ENCODE measurements around the gene SPO11. TPM values are rescaled to one million over a fixed set of nuclear protein-coding genes. Genes with fewer than 3 reads are reported as not detected.
A peak's percentile ranks its signal among the peaks of the same experiment; 100 is the strongest.

The SPO11 gene
- total RNA-seq, 2 donors from 2014 or later, result not detected

DNA sequence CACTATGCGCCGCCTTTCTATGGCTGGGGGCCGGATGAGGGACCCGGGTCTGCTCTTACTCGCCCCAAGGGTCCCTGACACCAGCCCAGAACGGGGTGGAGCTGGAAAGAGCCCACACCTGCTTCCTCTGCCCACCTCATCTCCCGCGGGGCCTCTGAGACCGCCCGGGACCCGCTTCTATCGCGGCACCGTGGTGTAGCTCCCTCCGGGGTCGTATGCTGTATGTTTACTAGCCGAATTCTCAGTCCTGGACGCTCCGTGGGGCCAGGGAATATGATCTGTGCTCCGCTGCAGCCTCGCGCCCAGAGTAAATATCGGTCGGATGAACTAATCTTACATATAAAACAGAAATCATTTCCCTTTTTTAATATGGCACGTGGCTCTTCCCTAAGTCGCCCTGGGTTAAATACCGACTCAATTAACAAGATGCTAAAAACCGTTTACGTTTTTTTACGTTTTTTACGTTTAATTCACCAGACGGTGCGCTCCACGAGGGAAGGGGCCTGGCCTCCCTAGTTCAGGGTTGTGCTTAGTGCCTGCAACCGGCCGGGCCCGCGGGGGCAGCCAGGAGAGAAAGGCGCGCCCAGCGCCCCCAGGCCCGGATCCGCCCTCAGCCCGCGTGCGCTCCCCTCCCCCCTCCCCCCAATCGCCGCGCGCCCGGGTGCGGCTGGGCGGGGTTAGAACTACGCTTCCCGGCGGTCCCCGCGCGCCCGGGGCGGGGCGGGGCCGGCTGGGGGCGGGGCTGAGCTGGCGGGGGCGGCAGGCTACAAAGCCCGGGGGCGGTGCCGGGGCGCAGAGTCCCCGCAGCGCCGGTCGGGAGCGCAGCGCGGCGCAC is 61.2 kb downstream of the SPO11 start, which contains the start of gene RBM38:
TSS of gene RBM38 (plus strand) at position 793 of the 835 bp plus-strand sequence. CDS start 186 bp downstream, outside the sequence.
- Mint-ChIP-seq H3K36me3 (peaks cover 27 to 35% of the 10 kb centered on the region in 2 donors), H3K9me3 (no peaks in the 10 kb centered on the region), H3K27ac (peak within 1 kb of the TSS; percentile 93 to 100)
- peak; percentile 52 to 76 for ATAC-seq
- DNase-seq (ENCODE audit: low spot score in 2 of 2), result peak; percentile 80 to 88

DNA sequence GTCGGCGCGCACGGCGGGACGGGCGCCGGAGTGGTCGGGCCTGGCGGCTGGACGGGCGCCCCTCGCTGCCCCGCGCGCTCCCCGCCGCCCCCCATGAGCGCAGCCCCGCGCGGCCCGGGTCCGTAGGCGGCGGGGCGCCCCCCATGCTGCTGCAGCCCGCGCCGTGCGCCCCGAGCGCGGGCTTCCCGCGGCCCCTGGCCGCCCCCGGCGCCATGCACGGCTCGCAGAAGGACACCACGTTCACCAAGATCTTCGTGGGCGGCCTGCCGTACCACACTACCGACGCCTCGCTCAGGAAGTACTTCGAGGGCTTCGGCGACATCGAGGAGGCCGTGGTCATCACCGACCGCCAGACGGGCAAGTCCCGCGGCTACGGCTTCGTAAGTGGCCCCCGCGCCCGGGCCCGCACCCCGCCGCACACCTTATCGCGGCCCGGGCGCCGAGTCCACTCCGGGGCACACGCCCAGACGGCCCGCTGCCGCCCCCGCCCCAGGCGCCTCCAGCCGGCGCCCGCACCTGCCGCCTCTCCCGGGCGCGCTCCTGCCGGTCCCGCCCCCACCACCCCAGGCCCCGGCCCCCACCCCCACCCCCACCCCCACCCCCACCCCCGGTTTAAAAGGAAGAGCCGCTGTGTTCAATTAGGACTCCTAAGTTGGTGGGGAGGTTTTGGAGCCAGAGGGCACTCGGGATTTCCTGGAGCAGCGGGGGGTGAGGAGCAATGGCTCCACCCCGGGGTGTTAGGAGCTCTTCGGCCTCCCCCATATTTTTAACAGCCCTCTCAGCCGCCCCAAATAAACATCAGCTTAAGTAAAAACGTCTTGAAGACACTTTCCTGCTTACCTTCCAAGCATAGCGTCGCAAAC is 62.1 kb downstream of the SPO11 start:
- DNase-seq (ENCODE audit: low spot score in 2 of 2) (peak; percentile 35 to 78), ATAC-seq (peak; percentile 2 to 10)
- Mint-ChIP-seq H3K9me3 (no peaks in the 10 kb centered on the region), H3K36me3 (peaks cover 27 to 35% of the 10 kb centered on the region in 2 donors), H3K27ac (peak overlapping the region; percentile 93 to 96)

DNA sequence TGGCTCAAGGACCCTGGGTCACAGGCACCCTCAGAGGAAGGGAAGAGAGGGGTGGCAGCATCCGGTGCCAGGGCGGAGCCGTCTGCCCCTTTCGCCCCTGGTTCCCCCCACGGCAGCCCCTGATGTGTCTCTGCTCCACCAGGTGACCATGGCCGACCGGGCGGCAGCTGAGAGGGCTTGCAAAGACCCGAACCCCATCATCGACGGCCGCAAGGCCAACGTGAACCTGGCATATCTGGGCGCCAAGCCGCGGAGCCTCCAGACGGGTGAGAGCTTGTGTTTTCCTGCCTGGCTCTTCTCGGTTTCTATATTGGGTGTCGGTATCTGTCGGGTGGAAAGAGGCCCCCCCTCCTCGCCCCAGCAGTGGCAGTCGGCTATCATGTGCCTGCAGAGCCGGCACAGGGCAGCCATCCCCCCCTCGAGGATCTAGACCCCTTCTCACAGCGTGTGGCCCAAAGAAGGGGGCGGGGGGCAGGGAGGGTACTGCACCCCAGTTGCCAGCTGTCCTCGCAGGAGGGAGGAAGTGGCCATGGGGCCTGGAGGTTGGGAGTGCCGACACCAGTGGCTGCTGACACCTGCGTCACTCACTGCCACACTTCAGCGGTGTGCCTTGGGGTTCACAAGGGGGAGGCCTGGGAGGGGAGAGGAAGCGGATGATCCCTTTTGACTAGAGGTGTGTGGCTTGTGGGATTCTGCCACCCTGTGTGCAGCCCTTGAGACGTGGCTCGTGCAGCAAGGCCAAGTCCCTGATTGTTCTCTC is 63.1 kb downstream of the SPO11 start:
- Mint-ChIP-seq H3K27ac (peak overlapping the region; percentile 93 to 96), H3K36me3 (peaks cover 30 to 40% of the 10 kb centered on the region in 2 donors), H3K9me3 (no peaks in the 10 kb centered on the region)
- ATAC-seq, result peak; percentile 51 to 80
- peak; percentile 66 to 91 for DNase-seq (ENCODE audit: low spot score in 2 of 2)

Other genes with a start within 250 kb of the SPO11 start
- not detected for gene BMP7, start 63.2 kb upstream of the SPO11 start, total RNA-seq
- 10 to 100 TPM; 47.3 to 67.5 TPM for gene RAE1, start 21.5 kb downstream of the SPO11 start, total RNA-seq
- gene RBM38, start 61.6 kb downstream of the SPO11 start, total RNA-seq, result 10 to 100 TPM; 43.4 to 97.5 TPM
- not detected for gene CTCFL, start 195.3 kb downstream of the SPO11 start, total RNA-seq
- gene PCK1, start 231.3 kb downstream of the SPO11 start, total RNA-seq, result not detected